K562 treated with DMSO at 1 percent for 12 hours (cell line): ENCODE measurements around the gene PRAMEF1. TPM values are rescaled to one million over a fixed set of nuclear protein-coding genes. Genes with fewer than 3 reads are reported as not detected.

Experiments used
- total RNA-seq: library from RNA; unstranded; fragments of 300-600 nt; gene quantifications from 2 replicates; pipeline ENCODE4 v1.2.3, GENCODE V29; 2022; ENCODE audit not compliant: insufficient read depth

PRAMEF1 gene
- not detected in 2 replicates for total RNA-seq

GRCh38 chr1:12791097-12791496 is at the start of gene PRAMEF1:
Gene PRAMEF1, plus strand, starts transcription at chr1:12791397. Its CDS starts 1,831 bp downstream, at chr1:12793228.

GRCh38 chr1:12745992-12746323 is 45.2 kb upstream of the PRAMEF1 start, which contains the start of gene CFAP107:
Gene CFAP107, plus strand, starts transcription at chr1:12746200. Its CDS starts 231 bp downstream, at chr1:12746431.

GRCh38 chr1:12773438-12773837 is 17.8 kb upstream of the PRAMEF1 start, which contains the start of gene PRAMEF12:
Gene PRAMEF12, plus strand, starts transcription at chr1:12773738. Its CDS starts 1,130 bp downstream, at chr1:12774868.

GRCh38 chr1:12831310-12831709 is 40.1 kb downstream of the PRAMEF1 start, which contains the start of gene PRAMEF11:
Gene PRAMEF11, minus strand, starts transcription at chr1:12831410. Its CDS starts 2,621 bp downstream, at chr1:12828789.

Other genes with a start within 250 kb of the PRAMEF1 start
- gene DHRS3, start 173.2 kb upstream of the PRAMEF1 start, total RNA-seq = 27.7 and 31.5 TPM in 2 replicates
- not detected in 2 replicates for gene AADACL4, start 147.3 kb upstream of the PRAMEF1 start, total RNA-seq
- gene AADACL3, start 75.3 kb upstream of the PRAMEF1 start, total RNA-seq = not detected in 2 replicates
- gene CFAP107, start 45.2 kb upstream of the PRAMEF1 start, total RNA-seq = 0.27 TPM in 1 of 2 replicates, not detected in the other
- gene PRAMEF12, start 17.7 kb upstream of the PRAMEF1 start, total RNA-seq = not detected in 2 replicates
- gene PRAMEF11, start 40.0 kb downstream of the PRAMEF1 start, total RNA-seq = not detected in 2 replicates
- gene HNRNPCL1, start 57.3 kb downstream of the PRAMEF1 start, total RNA-seq = not detected in 2 replicates
- not detected in 2 replicates for gene PRAMEF2, start 65.7 kb downstream of the PRAMEF1 start, total RNA-seq
- gene PRAMEF4, start 94.8 kb downstream of the PRAMEF1 start, total RNA-seq = not detected in 2 replicates
- not detected in 2 replicates for gene PRAMEF10, start 106.9 kb downstream of the PRAMEF1 start, total RNA-seq
- gene PRAMEF7, start 125.2 kb downstream of the PRAMEF1 start, total RNA-seq = not detected in 2 replicates
- not detected in 2 replicates for gene PRAMEF6, start 156.2 kb downstream of the PRAMEF1 start, total RNA-seq